ENCODE measurements around the gene IGSF9. TPM values are rescaled to one million over a fixed set of nuclear protein-coding genes. Genes with fewer than 3 reads are reported as not detected.
A peak's percentile ranks its signal among the peaks of the same experiment; 100 is the strongest.

The IGSF9 gene
- total and polyA plus RNA-seq, 10 of the 15 experiments (the other 5 are each of a cell fraction or from before 2014, with no cell fraction given), result 0.04 to 0.07 TPM; not detected in 8

- TF ChIP-seq TBL1XR1 (IDR thresholded peaks at IDR 0.05; ENCODE audit: low read depth, low read length) (peak; percentile 98), FOS (IDR thresholded peaks at IDR 0.05; ENCODE audit: borderline replicate concordance, extremely low read depth, insufficient read length) (no peak), POU2F2 (IDR thresholded peaks at IDR 0.05; ENCODE audit: borderline replicate concordance, low read depth, low read length) (peak; percentile 90; the same call in 2 of the 3 replicates), HDGF (IDR thresholded peaks at IDR 0.05) (peak; percentile 93), MLLT1 (IDR thresholded peaks at IDR 0.05) (peak; percentile 84), MTA3 (IDR thresholded peaks at IDR 0.05; ENCODE audit: borderline replicate concordance, low read length) (0 out of 2 replicates have a peak, but pooled peaks have one; percentile 11), JUND (IDR thresholded peaks at IDR 0.05; ENCODE audit: low read depth, low read length) (no peak), SIX5 (IDR thresholded peaks at IDR 0.05; ENCODE audit: low read depth, low read length, severe bottlenecking) (no peak), WRNIP1 (IDR thresholded peaks at IDR 0.05; ENCODE audit: borderline replicate concordance, low read depth, low read length) (peak; percentile 14; the same call in 1 of the 2 replicates), CEBPB (IDR thresholded peaks at IDR 0.05; ENCODE audit: borderline replicate concordance in 1 of 2, low read depth in 2 of 2, low read length in 2 of 2) (no peak), IKZF2 (IDR thresholded peaks at IDR 0.05) (peak; percentile 98), BHLHE40 (IDR thresholded peaks at IDR 0.05; ENCODE audit: borderline replicate concordance in 1 of 2, low read depth in 2 of 2, low read length in 1 of 2) (peak; percentile 93 to 96), ZSCAN29 (IDR thresholded peaks at IDR 0.05) (no peak), KDM1A (IDR thresholded peaks at IDR 0.05; ENCODE audit: borderline replicate concordance) (no peak), RB1 (IDR thresholded peaks at IDR 0.05; ENCODE audit: borderline replicate concordance) (peak; percentile 22; the same call in 1 of the 2 replicates), SKIL (IDR thresholded peaks at IDR 0.05; ENCODE audit: low read depth, poor library complexity, severe bottlenecking) (peak; percentile 66), CBX3 (IDR thresholded peaks at IDR 0.05; ENCODE audit: borderline replicate concordance, low read depth) (no peak)
- TF ChIP-seq, protein P1, sequence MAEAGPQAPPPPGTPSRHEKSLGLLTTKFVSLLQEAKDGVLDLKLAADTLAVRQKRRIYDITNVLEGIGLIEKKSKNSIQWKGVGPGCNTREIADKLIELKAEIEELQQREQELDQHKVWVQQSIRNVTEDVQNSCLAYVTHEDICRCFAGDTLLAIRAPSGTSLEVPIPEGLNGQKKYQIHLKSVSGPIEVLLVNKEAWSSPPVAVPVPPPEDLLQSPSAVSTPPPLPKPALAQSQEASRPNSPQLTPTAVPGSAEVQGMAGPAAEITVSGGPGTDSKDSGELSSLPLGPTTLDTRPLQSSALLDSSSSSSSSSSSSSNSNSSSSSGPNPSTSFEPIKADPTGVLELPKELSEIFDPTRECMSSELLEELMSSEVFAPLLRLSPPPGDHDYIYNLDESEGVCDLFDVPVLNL (IDR thresholded peaks at IDR 0.05; ENCODE audit: low read depth, low read length), result no peak
- TF ChIP-seq, protein P2, sequence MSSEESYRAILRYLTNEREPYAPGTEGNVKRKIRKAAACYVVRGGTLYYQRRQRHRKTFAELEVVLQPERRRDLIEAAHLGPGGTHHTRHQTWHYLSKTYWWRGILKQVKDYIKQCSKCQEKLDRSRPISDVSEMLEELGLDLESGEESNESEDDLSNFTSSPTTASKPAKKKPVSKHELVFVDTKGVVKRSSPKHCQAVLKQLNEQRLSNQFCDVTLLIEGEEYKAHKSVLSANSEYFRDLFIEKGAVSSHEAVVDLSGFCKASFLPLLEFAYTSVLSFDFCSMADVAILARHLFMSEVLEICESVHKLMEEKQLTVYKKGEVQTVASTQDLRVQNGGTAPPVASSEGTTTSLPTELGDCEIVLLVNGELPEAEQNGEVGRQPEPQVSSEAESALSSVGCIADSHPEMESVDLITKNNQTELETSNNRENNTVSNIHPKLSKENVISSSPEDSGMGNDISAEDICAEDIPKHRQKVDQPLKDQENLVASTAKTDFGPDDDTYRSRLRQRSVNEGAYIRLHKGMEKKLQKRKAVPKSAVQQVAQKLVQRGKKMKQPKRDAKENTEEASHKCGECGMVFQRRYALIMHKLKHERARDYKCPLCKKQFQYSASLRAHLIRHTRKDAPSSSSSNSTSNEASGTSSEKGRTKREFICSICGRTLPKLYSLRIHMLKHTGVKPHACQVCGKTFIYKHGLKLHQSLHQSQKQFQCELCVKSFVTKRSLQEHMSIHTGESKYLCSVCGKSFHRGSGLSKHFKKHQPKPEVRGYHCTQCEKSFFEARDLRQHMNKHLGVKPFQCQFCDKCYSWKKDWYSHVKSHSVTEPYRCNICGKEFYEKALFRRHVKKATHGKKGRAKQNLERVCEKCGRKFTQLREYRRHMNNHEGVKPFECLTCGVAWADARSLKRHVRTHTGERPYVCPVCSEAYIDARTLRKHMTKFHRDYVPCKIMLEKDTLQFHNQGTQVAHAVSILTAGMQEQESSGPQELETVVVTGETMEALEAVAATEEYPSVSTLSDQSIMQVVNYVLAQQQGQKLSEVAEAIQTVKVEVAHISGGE (CRISPR knock-in tag; IDR thresholded peaks at IDR 0.05), result no peak
Measured at GRCh38 chr1:159923203-159924024, 22.0 kb downstream of the IGSF9 start (continued).
